Suprapubic skin (tissue), 4 donors: ENCODE data around the gene CRYM. TPM values are rescaled to one million over a fixed set of nuclear protein-coding genes. Genes with fewer than 3 reads are reported as not detected.

Experiments
- DNase-seq, 2 donors: peaks; one replicate each; pipeline ENCODE4 v3.0.0-alpha.2; 2019; ENCODE audit warnings: low spot score in 2 of 2
- H3K27ac ChIP-seq: fragments of 200-600 bp; sonication (generic); one replicate; pipeline ENCODE4 v1.5.1; 2019
- H3K27me3 ChIP-seq: fragments of 200-600 bp; sonication (generic); one replicate; pipeline ENCODE4 v1.5.1; 2019
- H3K36me3 ChIP-seq: fragments of 200-600 bp; sonication (generic); one replicate; pipeline ENCODE4 v1.5.1; 2019
- H3K4me1 ChIP-seq: fragments of 200-600 bp; sonication (generic); one replicate; pipeline ENCODE4 v1.5.1; 2019
- H3K4me3 ChIP-seq: fragments of 200-600 bp; sonication (generic); one replicate; pipeline ENCODE4 v1.5.1; 2019; ENCODE audit warnings: mild to moderate bottlenecking
- H3K9me3 ChIP-seq: fragments of 200-600 bp; sonication (generic); one replicate; pipeline ENCODE4 v1.5.1; 2019
- EP300 ChIP-seq: sonication (generic); formaldehyde crosslinking; IDR thresholded peaks from one replicate; pipeline ENCODE4 v1.6.1; 2017; ENCODE audit warnings: antibody characterized with exemption
- POLR2A ChIP-seq, 2 donors: fragments of 450-650 bp; IDR thresholded peaks; one replicate each; pipeline ENCODE4 v1.6.1; 2017; ENCODE audit warnings: antibody characterized with exemption in 2 of 2, mild to moderate bottlenecking in 2 of 2, moderate library complexity in 2 of 2
- POLR2AphosphoS5 ChIP-seq, 3 donors: sonication (generic); formaldehyde crosslinking; IDR thresholded peaks; one replicate each; pipeline ENCODE4 v1.6.1; 2017; ENCODE audit warnings: antibody characterized with exemption in 3 of 3
- WGBS: methylation state at CpG from one replicate; pipeline ENCODE4 v1.1.5; 2018; 5-methylcytosine and 5-hydroxymethylcytosine counted together
- total RNA-seq, 4 donors: library from RNA; depleted of rRNA; stranded (reverse); fragments of >200 nt; gene quantifications; one replicate each; pipeline ENCODE4 v1.1.0, GENCODE V29; 2016
- TF ChIP-seq, protein P1 (sequence below), 2 donors: fragments of 200-600 bp in 1 of 2; fragments of 450-650 bp in 1 of 2; sonication (generic) in 1 of 2; IDR thresholded peaks; one replicate each; pipeline ENCODE4 v1.5.1; 2016 to 2019; ENCODE audit warnings: antibody characterized with exemption in 2 of 2, mild to moderate bottlenecking in 1 of 2, moderate library complexity in 1 of 2

The CRYM gene
- total RNA-seq, 4 donors from 2014 or later = 0.91 to 13.2 (median 5.5) TPM

DNA sequence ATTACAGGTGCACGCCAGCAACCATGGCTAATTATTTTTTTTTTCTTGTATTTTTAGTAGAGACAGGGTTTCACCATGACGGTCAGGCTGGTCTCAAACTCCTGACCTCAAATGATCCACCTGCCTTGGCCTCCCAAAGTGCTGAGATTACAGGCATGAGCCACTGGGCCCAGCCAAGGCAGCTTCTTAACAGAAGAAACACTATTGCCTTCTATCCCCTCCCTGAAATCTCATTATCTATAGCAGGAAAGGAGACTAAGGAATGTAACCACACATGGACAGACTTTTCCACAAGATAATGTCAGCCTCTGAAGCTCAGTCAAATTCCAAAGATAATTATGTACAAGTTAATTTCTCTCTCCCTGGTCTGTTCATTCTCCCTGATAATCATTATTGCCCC is 61.0 kb downstream of the CRYM start:
- Histone ChIP-seq H3K36me3 (no peaks in the 10 kb centered on the region), H3K27ac (no peak overlapping the region), H3K4me3 (no peak overlapping the region), H3K4me1 (no peaks in the 10 kb centered on the region), H3K27me3 (peaks cover 4% of the 10 kb centered on the region), H3K9me3 (no peaks in the 10 kb centered on the region)
- no peak for DNase-seq
- TF ChIP-seq EP300 (no peak), POLR2AphosphoS5 (IDR thresholded peaks at IDR 0.05) (no peak), POLR2A (IDR thresholded peaks at IDR 0.05) (no peak)
- TF ChIP-seq, protein P1, sequence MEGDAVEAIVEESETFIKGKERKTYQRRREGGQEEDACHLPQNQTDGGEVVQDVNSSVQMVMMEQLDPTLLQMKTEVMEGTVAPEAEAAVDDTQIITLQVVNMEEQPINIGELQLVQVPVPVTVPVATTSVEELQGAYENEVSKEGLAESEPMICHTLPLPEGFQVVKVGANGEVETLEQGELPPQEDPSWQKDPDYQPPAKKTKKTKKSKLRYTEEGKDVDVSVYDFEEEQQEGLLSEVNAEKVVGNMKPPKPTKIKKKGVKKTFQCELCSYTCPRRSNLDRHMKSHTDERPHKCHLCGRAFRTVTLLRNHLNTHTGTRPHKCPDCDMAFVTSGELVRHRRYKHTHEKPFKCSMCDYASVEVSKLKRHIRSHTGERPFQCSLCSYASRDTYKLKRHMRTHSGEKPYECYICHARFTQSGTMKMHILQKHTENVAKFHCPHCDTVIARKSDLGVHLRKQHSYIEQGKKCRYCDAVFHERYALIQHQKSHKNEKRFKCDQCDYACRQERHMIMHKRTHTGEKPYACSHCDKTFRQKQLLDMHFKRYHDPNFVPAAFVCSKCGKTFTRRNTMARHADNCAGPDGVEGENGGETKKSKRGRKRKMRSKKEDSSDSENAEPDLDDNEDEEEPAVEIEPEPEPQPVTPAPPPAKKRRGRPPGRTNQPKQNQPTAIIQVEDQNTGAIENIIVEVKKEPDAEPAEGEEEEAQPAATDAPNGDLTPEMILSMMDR (IDR thresholded peaks at IDR 0.05) = no peak
- WGBS = 86% methylated on average over 2 of the region's 2 CpGs

DNA sequence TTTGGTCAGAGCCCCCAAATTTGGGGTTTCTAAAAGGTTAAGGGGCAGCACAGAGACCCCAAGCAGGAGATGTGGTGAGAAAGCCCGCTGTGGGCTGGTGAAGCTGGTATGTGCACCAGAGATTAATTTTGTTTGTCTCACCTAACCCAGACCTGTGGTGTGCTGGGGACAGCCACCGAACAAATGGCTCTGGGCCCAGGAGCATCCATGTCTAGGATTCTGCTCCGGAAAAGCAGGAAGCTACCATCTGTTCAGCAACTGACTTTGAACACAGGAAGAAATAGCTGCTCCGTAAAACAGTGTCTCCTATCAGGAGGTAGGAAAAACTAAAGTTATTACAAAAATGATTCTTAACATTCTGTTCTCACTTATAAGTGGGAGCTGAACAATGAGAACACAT is 64.0 kb downstream of the CRYM start:
- H3K36me3 ChIP-seq = no peaks in the 10 kb centered on the region
- no peaks in the 10 kb centered on the region for H3K4me1 ChIP-seq
- no peaks in the 10 kb centered on the region for H3K9me3 ChIP-seq
- H3K27me3 ChIP-seq = peaks cover 9% of the 10 kb centered on the region
- WGBS = 54% methylated on average over 4 of the region's 4 CpGs
- TF ChIP-seq, protein P1 (IDR thresholded peaks at IDR 0.05) = no peak
- TF ChIP-seq EP300 = no peak
- no peak for TF ChIP-seq POLR2A (IDR thresholded peaks at IDR 0.05)
- no peak for TF ChIP-seq POLR2AphosphoS5 (IDR thresholded peaks at IDR 0.05)
- no peak overlapping the region for H3K27ac ChIP-seq
- no peak overlapping the region for H3K4me3 ChIP-seq
- no peak for DNase-seq

DNA sequence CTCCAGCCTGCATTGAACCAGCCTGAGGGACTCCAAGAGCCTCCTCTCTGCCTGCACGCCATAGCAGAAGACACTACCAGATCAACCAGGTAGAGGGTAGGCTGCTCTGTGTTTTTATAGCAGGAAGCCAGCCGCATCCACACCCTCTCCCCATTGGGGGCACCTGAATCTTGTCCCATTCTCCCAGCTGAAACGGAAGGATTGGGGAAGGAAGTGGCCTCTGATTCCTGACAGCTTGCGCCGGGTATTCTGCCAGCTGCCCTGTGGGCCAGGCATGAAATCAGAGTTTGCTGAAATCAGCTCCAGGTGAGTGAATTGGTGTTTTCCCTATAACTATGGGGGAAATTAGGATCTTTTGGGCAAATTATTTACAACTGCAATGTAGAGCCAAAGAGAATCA is 66.6 kb downstream of the CRYM start, which contains the start of gene ZP2:
TSS of gene ZP2 (minus strand) at position 89 of the 400 bp plus-strand sequence. CDS start at position 62, 27 bp downstream.
- Histone ChIP-seq H3K27ac (no peak within 1 kb of the TSS), H3K9me3 (no peaks in the 10 kb centered on the region), H3K4me3 (no peak within 1 kb of the TSS), H3K36me3 (no peaks in the 10 kb centered on the region), H3K27me3 (peaks cover 5% of the 10 kb centered on the region), H3K4me1 (no peaks in the 10 kb centered on the region)
- TF ChIP-seq, protein P1 (IDR thresholded peaks at IDR 0.05) = no peak
- 71% methylated on average over 5 of the region's 5 CpGs for WGBS
- DNase-seq = no peak

Other genes starting within 250 kb of the CRYM start
- 1 to 10 TPM; 1.0 to 4.0 (median 1.6) TPM for gene DNAH3, start 127.4 kb downstream of the CRYM start, total RNA-seq
- gene LDAF1, start 119.6 kb downstream of the CRYM start, total RNA-seq = 100 to 1,000 TPM in 3 of 4 donors, 10 to 100 TPM in 1; 96.2 to 211 (median 200) TPM
- gene ZP2, start 66.7 kb downstream of the CRYM start, total RNA-seq = not detected
- not detected for gene ANKS4B, start 44.6 kb downstream of the CRYM start, total RNA-seq